Measurements from ENCODE around the gene MICAL1. TPM values are rescaled to one million over a fixed set of nuclear protein-coding genes. Genes with fewer than 3 reads are reported as not detected.

The MICAL1 gene
- total and polyA plus RNA-seq, 10 of the 15 experiments (the other 5 are each of a cell fraction or from before 2014, with no cell fraction given): 0.32 to 71.6 (median 45.3) TPM

- ChIA-PET CTCF (no interaction called here), SMC1A (ENCODE audit: uncharacterized antibody, unreplicated experiment) (no interaction called here), POLR2A (interaction anchor here (0.6 to 1.1 kb wide), 2 partner anchors 17 to 21 kb away, joined by 3 to 6 read pairs; no protein-coding TSS in a partner anchor), RAD21 (ENCODE audit: unreplicated experiment) (interaction anchor here (0.6 kb wide), 1 partner anchor 41 kb away, joined by 3 read pairs; no protein-coding TSS in a partner anchor)
- DNase-seq (ENCODE audit: low read depth, low spot score): no peak
- no peak for TF ChIP-seq RBBP5 (conservative IDR thresholded peaks at IDR 0.05)
- TF ChIP-seq KDM1A (IDR thresholded peaks at IDR 0.05; ENCODE audit: borderline replicate concordance): no peak
- no peak for TF ChIP-seq SREBF1 (IDR thresholded peaks at IDR 0.05; ENCODE audit: low read length)
- no peak for TF ChIP-seq ZNF217 (IDR thresholded peaks at IDR 0.05)
- TF ChIP-seq ZNF207 (IDR thresholded peaks at IDR 0.05; ENCODE audit: borderline replicate concordance): no peak
- TF ChIP-seq ZSCAN29 (IDR thresholded peaks at IDR 0.05): no peak
- TF ChIP-seq YBX1 (IDR thresholded peaks at IDR 0.05): no peak
- no peak for TF ChIP-seq HCFC1 (IDR thresholded peaks at IDR 0.05; ENCODE audit: low read length)
- no peak for TF ChIP-seq NKRF (conservative IDR thresholded peaks at IDR 0.05)
- no peak for TF ChIP-seq MEF2B (IDR thresholded peaks at IDR 0.05; ENCODE audit: partially characterized antibody, poor library complexity, severe bottlenecking)
- TF ChIP-seq ZNF384 (IDR thresholded peaks at IDR 0.05; ENCODE audit: borderline replicate concordance, low read depth, low read length): no peak
- no peak for TF ChIP-seq RFX5 (IDR thresholded peaks at IDR 0.05; ENCODE audit: low read depth, low read length)
- no TSS peak for BruUV-seq (replicated peaks)
- no peaks in the 10 kb centered on the region for H3K27me3 ChIP-seq (replicated peaks in 1 of 2; ENCODE audit: control insufficient read depth in 2 of 2, insufficient read depth in 2 of 2, low read length in 1 of 2)
- FAIRE-seq: no peak
- intact Hi-C loops (cut with micrococcal nuclease; ENCODE audit: unreplicated experiment): no loop called here
- no peaks in the 10 kb centered on the region for H4K20me1 ChIP-seq (ENCODE audit: control insufficient read depth, insufficient read depth)
- ATAC-seq: no peak
- no peaks in the 10 kb centered on the region for H3K9me3 ChIP-seq (replicated peaks; ENCODE audit: control insufficient read depth, insufficient read depth, low read length)
- H3K4me2 ChIP-seq (ENCODE audit: control insufficient read depth, insufficient read depth): no peak overlapping the region
- in situ Hi-C loops (cut with MboI): no loop called here
- no peak overlapping the region for H2AFZ ChIP-seq (ENCODE audit: control insufficient read depth, low read depth, low read length)
- H3K79me2 ChIP-seq (ENCODE audit: control insufficient read depth, insufficient read depth, low read length): no peaks in the 10 kb centered on the region
- H3K36me3 ChIP-seq (ENCODE audit: control insufficient read depth in 2 of 2, insufficient read depth in 2 of 2, low read length in 1 of 2): no peaks in the 10 kb centered on the region
- H3K4me1 ChIP-seq (ENCODE audit: control insufficient read depth, insufficient read depth, low read length): no peaks in the 10 kb centered on the region
- H3K27ac ChIP-seq (ENCODE audit: control insufficient read depth, insufficient read depth): no peak overlapping the region
- no peak overlapping the region for H3K9ac ChIP-seq (ENCODE audit: control insufficient read depth, insufficient read depth, low read length)
- no peak overlapping the region for H3K4me3 ChIP-seq
Observed at GRCh38 chr6:109488001-109488400, 32.4 kb upstream of the MICAL1 start.

Data from GM12878 (cell line).